Ishikawa (cell line): ENCODE measurements around the gene DISP2.

Experiments used
- CEBPB ChIP-seq: IDR thresholded peaks from 2 replicates; pipeline ENCODE4 v1.6.1; 2012
- CREB1 ChIP-seq: IDR thresholded peaks from 2 replicates; pipeline ENCODE4 v1.6.1; 2012; ENCODE audit warnings: low read depth
- EGR1 ChIP-seq: IDR thresholded peaks from 2 replicates; pipeline ENCODE4 v1.6.1; 2012
- EP300 ChIP-seq: IDR thresholded peaks from 2 replicates; pipeline ENCODE4 v1.6.1; 2012; ENCODE audit warnings: borderline replicate concordance
- FOXM1 ChIP-seq: IDR thresholded peaks from 2 replicates; pipeline ENCODE4 v1.6.1; 2012; ENCODE audit warnings: low read depth, borderline replicate concordance
- NFIC ChIP-seq: IDR thresholded peaks from 2 replicates; pipeline ENCODE4 v1.6.1; 2012
- RAD21 ChIP-seq: IDR thresholded peaks from 2 replicates; pipeline ENCODE4 v1.6.1; 2012; ENCODE audit warnings: low read depth
- TAF1 ChIP-seq: IDR thresholded peaks from 2 replicates; pipeline ENCODE4 v1.6.1; 2012; ENCODE audit warnings: low read depth, mild to moderate bottlenecking
- TCF12 ChIP-seq: IDR thresholded peaks from 2 replicates; pipeline ENCODE4 v1.6.1; 2012; ENCODE audit warnings: low read depth
- TEAD4 ChIP-seq: IDR thresholded peaks from 2 replicates; pipeline ENCODE4 v1.6.1; 2012
- USF1 ChIP-seq: IDR thresholded peaks from 2 replicates; pipeline ENCODE4 v1.6.1; 2012
- YY1 ChIP-seq: IDR thresholded peaks from 2 replicates; pipeline ENCODE4 v1.6.1; 2012; ENCODE audit warnings: low read depth
- ZBTB7A ChIP-seq: IDR thresholded peaks from 2 replicates; pipeline ENCODE4 v1.6.1; 2012; ENCODE audit warnings: low read depth
- TF ChIP-seq, protein P1 (sequence below): IDR thresholded peaks from 2 replicates; pipeline ENCODE4 v1.6.1; 2012
- TF ChIP-seq, protein P2 (sequence below): IDR thresholded peaks from 2 replicates; pipeline ENCODE4 v1.6.1; 2012; ENCODE audit warnings: low read depth, mild to moderate bottlenecking

Gene DISP2

GRCh38 chr15:40416056-40416455, 58.0 kb downstream of the DISP2 start:
- TF ChIP-seq, protein P1, sequence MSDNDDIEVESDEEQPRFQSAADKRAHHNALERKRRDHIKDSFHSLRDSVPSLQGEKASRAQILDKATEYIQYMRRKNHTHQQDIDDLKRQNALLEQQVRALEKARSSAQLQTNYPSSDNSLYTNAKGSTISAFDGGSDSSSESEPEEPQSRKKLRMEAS = no peak

DNA sequence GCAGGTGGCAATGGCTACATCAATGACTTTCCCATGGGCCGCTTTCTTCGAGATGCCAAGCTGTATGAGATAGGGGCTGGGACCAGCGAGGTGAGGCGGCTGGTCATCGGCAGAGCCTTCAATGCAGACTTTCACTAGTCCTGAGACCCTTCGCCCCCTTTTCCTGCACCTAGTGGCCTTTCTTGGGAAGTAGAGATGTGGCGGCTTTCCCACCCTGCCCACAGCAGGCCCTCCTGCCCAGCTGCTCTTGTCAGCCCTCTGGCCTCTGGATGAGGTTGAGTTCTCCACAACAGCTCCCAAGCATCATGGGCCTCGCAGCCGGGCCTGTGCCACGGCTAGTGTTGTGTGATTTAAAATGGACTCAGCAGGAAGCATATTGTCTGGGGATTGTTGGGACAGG, 60.1 kb downstream of the DISP2 start:
- TF ChIP-seq YY1 (no peak), USF1 (no peak), FOXM1 (no peak), CEBPB (no peak), NFIC (no peak), RAD21 (no peak), EGR1 (no peak), EP300 (no peak), TEAD4 (no peak), TCF12 (no peak), TAF1 (no peak), ZBTB7A (no peak)

DNA sequence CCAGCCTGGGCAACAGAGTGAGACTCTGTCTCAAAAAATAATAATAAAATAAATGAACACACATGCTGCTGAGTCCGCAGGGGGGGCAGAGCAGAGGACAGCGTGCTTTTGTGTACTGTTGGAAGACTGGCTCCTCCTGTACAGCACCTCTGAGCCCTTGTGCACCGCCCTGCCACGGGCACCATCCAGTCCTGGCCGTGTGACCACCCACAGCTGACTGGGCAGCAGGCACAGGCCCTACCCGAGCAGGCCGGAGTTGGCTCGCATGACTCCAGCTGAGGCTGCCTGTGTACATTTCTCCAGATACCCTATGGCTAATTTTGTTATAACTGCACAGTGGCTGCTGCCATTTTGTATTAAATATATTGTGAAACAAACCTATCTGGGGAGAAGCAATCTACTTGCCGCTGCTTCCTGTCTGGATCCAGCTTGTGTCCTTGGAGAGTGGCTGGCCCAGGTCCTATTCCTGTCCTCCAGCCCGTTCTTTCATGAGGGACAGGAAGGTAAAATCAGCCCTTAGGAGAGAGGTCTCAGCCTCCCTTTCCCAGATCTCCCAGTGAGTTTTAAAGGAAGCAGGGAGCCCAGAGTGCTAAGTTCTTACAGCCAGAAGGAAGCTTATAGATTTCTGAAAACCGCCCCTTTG, 62.2 kb downstream of the DISP2 start:
- TF ChIP-seq USF1 (peak; percentile 30; the same call in 1 of the 2 replicates), FOXM1 (no peak)

GRCh38 chr15:40420793-40421192, 62.8 kb downstream of the DISP2 start:
- TF ChIP-seq NFIC (peak; percentile 96), YY1 (no peak), FOXM1 (no peak), EP300 (peak; percentile 47; the same call in 1 of the 2 replicates), TCF12 (peak; percentile 54; the same call in 1 of the 2 replicates)
- TF ChIP-seq, protein P1 = peak; percentile 25; the same call in 1 of the 2 replicates
- TF ChIP-seq, protein P2, sequence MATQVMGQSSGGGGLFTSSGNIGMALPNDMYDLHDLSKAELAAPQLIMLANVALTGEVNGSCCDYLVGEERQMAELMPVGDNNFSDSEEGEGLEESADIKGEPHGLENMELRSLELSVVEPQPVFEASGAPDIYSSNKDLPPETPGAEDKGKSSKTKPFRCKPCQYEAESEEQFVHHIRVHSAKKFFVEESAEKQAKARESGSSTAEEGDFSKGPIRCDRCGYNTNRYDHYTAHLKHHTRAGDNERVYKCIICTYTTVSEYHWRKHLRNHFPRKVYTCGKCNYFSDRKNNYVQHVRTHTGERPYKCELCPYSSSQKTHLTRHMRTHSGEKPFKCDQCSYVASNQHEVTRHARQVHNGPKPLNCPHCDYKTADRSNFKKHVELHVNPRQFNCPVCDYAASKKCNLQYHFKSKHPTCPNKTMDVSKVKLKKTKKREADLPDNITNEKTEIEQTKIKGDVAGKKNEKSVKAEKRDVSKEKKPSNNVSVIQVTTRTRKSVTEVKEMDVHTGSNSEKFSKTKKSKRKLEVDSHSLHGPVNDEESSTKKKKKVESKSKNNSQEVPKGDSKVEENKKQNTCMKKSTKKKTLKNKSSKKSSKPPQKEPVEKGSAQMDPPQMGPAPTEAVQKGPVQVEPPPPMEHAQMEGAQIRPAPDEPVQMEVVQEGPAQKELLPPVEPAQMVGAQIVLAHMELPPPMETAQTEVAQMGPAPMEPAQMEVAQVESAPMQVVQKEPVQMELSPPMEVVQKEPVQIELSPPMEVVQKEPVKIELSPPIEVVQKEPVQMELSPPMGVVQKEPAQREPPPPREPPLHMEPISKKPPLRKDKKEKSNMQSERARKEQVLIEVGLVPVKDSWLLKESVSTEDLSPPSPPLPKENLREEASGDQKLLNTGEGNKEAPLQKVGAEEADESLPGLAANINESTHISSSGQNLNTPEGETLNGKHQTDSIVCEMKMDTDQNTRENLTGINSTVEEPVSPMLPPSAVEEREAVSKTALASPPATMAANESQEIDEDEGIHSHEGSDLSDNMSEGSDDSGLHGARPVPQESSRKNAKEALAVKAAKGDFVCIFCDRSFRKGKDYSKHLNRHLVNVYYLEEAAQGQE = no peak

- TF ChIP-seq, protein P1 = peak; percentile 69
- TF ChIP-seq CREB1 (no peak), RAD21 (peak; percentile 91)
These were observed 63.5 kb downstream of the DISP2 start for GRCh38 chr15:40421246-40422157.

GRCh38 chr15:40424483-40425115, 66.6 kb downstream of the DISP2 start:
- TF ChIP-seq TEAD4 = no peak
- TF ChIP-seq TCF12 = no peak
- TF ChIP-seq TAF1 = no peak
- TF ChIP-seq, protein P1 = no peak
- TF ChIP-seq FOXM1 = no peak
- TF ChIP-seq ZBTB7A = no peak
- TF ChIP-seq CREB1 = no peak
- TF ChIP-seq EGR1 = no peak
- no peak for TF ChIP-seq USF1
- no peak for TF ChIP-seq RAD21
- TF ChIP-seq, protein P2 = no peak
- no peak for TF ChIP-seq EP300
- no peak for TF ChIP-seq YY1
- no peak for TF ChIP-seq NFIC
- TF ChIP-seq CEBPB = no peak
